GM21825 (cell line): ENCODE data around the gene CZIB.
"Not testable (repeated sequence)": the region's sequence is repeated elsewhere in the genome, so short reads cannot be mapped to it uniquely, and the experiment has no call there.

Experiments
- ATAC-seq: cut with Tn5 transposase; IDR thresholded peaks from one replicate; pipeline ENCODE4 v1.9.1; 2021; ENCODE audit warnings: mild to moderate bottlenecking, moderate library complexity; ENCODE audit not compliant: unreplicated experiment

Gene CZIB

GRCh38 chr1:53189061-53189460 is 31.4 kb downstream of the CZIB start:
- ATAC-seq, result no peak

- ATAC-seq, result no peak
Observed at GRCh38 chr1:53188099-53188498, 32.3 kb downstream of the CZIB start.

- ATAC-seq, result no peak
Observed at GRCh38 chr1:53187401-53187800, 33.0 kb downstream of the CZIB start.

DNA sequence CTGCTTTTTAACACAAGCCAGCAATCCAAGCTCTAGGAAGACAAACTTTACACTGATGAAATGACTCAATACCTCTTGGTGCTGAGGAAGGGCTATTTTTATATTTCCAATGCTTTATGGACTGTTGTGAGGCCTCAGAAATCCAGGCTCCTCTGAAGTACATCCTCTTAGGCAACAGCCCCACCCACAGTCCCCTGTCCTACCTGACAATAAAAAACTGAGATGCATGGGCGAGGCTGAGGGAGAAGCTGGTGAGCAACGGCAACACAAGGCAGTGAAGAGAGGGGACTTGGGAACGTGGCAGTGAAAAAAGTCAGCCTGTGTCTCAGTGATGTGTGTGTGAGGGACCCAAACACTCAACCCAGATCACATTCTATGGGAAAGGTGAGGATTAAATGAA is 33.9 kb downstream of the CZIB start:
- no peak for ATAC-seq

- ATAC-seq, result not testable (repeated sequence)
Observed at GRCh38 chr1:53185955-53186297, 34.5 kb downstream of the CZIB start.

GRCh38 chr1:53183095-53183990 is 37.1 kb downstream of the CZIB start:
- no peak for ATAC-seq

- ATAC-seq, result no peak
Observed at GRCh38 chr1:53182716-53183094, 37.7 kb downstream of the CZIB start.

- no peak for ATAC-seq
Observed at GRCh38 chr1:53182111-53182593, 38.3 kb downstream of the CZIB start.

- ATAC-seq, result no peak
Observed at GRCh38 chr1:53180951-53181350, 39.5 kb downstream of the CZIB start.

DNA sequence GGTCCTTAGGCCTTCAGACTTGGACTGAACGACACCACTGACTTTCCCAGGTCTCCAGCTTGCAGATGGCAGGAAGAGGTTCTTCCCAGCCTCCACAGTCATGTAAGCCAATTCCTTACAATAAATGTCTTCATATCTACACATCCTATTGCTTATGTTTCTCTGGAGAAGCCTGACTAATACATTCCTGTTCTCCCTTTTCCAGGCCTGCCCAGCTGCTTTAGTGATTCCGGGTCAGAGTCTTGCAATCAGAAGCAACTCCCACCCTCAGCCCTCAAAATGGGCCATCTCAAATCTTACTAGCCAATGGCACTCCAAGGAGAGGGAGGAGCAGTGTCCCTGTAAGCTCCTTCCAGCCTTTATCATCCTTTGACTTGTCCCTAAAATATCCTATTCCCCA is 40.2 kb downstream of the CZIB start:
- ATAC-seq, result no peak

DNA sequence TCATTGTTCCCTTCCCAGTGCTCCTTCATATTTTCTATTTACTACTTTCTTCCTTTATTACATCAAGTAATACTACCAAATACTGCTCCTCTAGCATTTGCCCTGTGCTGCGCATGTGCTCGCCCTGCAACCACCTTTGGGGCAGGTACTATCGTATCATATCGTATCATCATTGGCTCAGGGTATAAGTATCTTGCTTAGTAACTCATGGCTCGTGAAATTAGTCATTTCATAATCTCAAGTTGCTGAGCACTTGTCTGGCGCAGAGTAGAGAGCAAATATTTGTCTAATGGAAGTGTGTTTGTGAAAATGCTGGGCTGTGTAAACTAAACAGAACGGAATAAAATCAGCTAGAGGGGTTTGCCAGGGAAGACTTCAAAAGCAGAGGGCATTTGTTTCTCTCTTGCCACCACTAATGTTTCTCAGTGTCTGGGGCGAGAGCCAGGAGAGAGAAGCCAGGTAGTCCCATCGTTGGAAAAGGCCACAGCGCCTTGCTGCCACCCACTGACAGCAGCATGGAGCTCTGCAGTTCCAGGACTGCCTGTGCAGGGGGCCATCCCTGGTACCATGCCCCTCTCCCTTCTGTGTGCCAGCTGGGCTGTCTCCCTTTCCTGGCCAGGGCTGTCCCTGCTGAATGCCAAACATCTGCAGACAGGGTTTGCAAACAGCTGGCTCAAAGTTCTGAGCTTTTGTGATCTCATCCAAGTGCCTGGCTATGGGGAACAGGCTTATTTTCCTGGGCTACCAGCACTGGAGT is 43.8 kb downstream of the CZIB start:
- ATAC-seq, result no peak

DNA sequence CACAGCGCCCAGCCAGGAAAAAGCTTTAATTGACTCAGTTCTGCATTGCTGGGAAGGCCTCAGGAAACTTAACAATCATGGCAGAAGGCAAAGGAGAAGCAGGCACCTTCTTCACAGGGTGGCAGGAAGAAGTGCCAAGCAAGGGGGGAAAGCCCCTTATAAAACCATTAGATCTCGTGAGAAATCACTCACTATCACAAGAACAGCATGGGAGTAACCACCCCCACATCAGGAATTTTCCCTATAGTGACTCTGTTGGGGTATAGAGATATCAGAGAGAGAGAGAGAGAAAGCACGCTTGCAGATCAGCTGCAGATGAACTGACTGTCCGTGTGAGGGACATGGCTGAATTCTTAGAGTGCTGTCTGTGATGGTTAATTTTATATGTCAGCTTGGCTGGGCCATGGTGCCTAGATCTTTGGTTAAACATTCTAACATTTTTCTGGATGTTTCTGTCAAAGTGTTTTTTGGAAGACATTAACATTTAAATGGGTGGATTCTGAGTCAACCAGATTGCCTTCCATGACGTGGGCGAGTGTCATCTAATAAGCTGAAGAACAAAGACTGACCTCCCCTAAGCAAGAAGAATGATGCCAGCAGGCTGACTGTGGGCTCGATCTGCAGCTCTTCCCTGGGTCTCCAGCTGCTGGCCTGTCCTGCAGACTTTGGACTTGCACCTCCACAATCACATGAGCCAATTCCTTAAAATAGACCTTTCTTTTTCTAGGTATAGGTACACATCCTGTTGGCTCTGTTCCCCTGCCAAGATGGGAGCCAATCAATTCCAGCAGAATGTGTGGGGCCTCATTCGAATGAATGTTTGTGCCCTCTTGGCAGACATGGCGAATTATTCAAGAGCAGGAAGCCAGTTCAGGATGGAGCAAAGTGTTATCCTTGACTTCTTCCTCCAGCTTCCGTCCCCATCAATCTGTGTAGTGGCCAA is 45.2 kb downstream of the CZIB start:
- ATAC-seq, result no peak

GRCh38 chr1:53172426-53173128 is 47.9 kb downstream of the CZIB start:
- ATAC-seq, result no peak

DNA sequence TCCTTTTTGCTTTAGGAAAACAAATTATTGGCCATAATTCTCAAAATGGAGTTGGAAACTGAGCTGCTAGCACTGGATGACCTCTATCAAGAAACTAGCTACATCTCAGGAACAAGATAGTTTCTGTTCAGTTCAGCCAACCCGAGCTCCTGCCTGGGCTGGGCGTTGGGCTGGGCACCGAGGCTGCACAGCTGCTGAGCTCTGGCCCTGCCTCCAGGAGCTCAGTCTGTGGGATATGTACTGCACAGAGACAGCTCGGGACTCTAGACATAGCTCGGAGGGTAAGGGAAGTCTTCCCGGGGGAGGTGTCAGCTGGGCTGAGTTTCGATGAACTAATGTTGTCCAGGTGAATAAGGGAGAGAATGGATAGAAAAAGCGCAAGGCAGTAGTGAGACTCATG is 53.5 kb downstream of the CZIB start:
- ATAC-seq, result no peak

- no peak for ATAC-seq
Observed at GRCh38 chr1:53166366-53166765, 54.1 kb downstream of the CZIB start.

GRCh38 chr1:53165408-53165961 is 54.9 kb downstream of the CZIB start:
- no peak for ATAC-seq
